ENCODE results near the gene ADO. TPM values are rescaled to one million over a fixed set of nuclear protein-coding genes. Genes with fewer than 3 reads are reported as not detected.

ADO gene
- total and polyA plus RNA-seq, 2 experiments from 2014 or later, result 12.6 to 48.3 TPM

DNA sequence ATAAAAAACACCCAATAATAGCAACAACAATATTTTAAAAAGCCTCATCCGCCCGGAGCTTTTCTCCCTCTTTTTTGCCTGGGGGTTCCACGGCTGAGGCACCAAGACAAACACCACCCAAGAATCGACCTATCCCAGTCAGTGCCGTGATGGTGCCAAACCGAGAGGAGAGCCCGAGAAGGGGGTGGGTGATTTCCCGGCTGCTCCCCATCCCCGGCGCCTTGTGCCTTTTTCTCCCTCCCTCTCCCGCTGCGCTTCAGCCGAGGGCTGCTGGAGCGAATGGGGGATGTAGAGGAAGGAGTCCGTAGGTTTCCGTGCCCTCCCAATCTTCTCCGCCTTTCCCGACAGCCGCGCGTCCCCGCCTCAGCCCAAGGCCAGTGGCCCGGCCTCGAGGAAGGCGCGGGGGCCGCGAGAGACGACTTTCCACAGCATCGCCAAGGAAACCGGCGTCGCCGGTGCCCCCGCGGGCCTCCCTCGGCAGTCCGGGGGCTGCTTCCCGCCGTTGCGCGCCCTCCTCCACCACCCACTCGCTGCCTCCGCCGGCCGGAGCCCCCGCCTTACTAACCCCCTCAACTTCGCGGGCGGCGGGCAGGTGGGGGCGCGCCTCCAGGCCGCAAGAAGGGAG lies 10.3 kb downstream of the ADO start (continued):
- TF ChIP-seq, protein P1, sequence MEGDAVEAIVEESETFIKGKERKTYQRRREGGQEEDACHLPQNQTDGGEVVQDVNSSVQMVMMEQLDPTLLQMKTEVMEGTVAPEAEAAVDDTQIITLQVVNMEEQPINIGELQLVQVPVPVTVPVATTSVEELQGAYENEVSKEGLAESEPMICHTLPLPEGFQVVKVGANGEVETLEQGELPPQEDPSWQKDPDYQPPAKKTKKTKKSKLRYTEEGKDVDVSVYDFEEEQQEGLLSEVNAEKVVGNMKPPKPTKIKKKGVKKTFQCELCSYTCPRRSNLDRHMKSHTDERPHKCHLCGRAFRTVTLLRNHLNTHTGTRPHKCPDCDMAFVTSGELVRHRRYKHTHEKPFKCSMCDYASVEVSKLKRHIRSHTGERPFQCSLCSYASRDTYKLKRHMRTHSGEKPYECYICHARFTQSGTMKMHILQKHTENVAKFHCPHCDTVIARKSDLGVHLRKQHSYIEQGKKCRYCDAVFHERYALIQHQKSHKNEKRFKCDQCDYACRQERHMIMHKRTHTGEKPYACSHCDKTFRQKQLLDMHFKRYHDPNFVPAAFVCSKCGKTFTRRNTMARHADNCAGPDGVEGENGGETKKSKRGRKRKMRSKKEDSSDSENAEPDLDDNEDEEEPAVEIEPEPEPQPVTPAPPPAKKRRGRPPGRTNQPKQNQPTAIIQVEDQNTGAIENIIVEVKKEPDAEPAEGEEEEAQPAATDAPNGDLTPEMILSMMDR (conservative IDR thresholded peaks at IDR 0.05; ENCODE audit: low read depth in 2 of 2), result no peak
- no peak for TF ChIP-seq ZNF331 (CRISPR knock-in tag; IDR thresholded peaks at IDR 0.05; ENCODE audit: low read depth)
- no peak for TF ChIP-seq EZH2 (IDR thresholded peaks at IDR 0.05; ENCODE audit: low read depth, unreplicated experiment)
- no peak for TF ChIP-seq POLR2AphosphoS5 (IDR thresholded peaks at IDR 0.05; ENCODE audit: low read depth)
- no peak for TF ChIP-seq CREB1 (CRISPR knock-in tag; IDR thresholded peaks at IDR 0.05; ENCODE audit: low read depth)

DNA sequence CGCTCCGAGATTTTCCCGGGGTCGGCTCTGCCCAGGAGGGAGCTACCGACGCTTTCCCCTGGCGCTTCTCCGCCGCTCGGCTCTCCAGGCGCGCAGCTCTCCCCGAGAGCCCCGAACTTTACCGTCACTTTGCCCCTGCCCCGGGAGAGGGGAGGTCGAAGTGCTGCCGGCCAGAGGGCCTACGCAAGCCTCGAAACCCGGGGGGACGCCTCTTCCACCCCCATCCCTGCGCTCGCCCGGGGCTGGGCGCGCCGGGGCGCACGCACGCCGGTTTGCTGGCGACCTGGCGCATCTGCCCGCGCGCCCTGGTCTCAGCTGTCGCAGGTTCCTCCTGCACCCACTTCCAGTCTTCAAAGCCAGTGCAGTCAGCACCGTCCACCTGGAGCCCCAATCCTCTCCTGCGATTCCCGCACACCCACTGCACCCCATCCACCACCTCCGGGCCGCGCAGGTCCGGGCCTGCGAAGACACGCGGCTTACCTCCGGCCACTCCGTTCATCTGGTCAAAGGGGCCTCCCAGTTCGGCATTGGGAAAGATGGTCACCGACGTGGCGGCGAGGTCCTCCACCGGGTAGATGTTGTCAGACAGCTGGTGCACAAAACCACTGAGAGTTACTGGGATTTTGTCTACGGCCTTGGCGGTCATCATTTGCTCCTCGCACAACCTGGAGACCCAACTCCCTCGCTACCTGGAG lies 11.0 kb downstream of the ADO start:
- Histone ChIP-seq H3K27ac (ENCODE audit: low read depth) (no peak overlapping the region), H3K79me2 (replicated peaks; ENCODE audit: insufficient read depth) (no peaks in the 10 kb centered on the region), H3K27me3 (ENCODE audit: insufficient read depth) (peaks cover 70% of the 10 kb centered on the region), H3F3A (replicated peaks; ENCODE audit: low read depth) (peaks cover 10% of the 10 kb centered on the region), H2AFZ (peak overlapping the region; percentile 94), H3K36me3 (ENCODE audit: insufficient read depth) (no peaks in the 10 kb centered on the region), H3K4me1 (ENCODE audit: insufficient read depth) (peaks cover 7% of the 10 kb centered on the region; the same call in 1 of the 2 replicates), H3K4me3 (peak overlapping the region; percentile 66), H3K4me2 (peak overlapping the region; percentile 88), H4K20me1 (replicated peaks; ENCODE audit: insufficient read depth) (no peaks in the 10 kb centered on the region), H3K9me2 (ENCODE audit: insufficient read depth) (no peaks in the 10 kb centered on the region)
- Mint-ChIP-seq H3K4me1 (peaks cover 22% of the 10 kb centered on the region), H3K36me3 (ENCODE audit: low read depth) (no peaks in the 10 kb centered on the region; the same call in 2 of the 3 replicates), H3K27me3 (ENCODE audit: insufficient read depth, low read depth, poor library complexity) (peaks cover 69% of the 10 kb centered on the region), H3K27ac (peak overlapping the region; percentile 66; the same call in 1 of the 2 replicates), H3K4me3 (peak overlapping the region; percentile 82), H3K9me3 (peaks cover 3% of the 10 kb centered on the region)
- DNase-seq (ENCODE audit: low spot score), result peak; percentile 50
- TF ChIP-seq NANOG (IDR thresholded peaks at IDR 0.05; ENCODE audit: borderline replicate concordance), result no peak
- TF ChIP-seq EZH2 (IDR thresholded peaks at IDR 0.05; ENCODE audit: low read depth, unreplicated experiment), result peak; percentile 30
- TF ChIP-seq ZNF331 (CRISPR knock-in tag; IDR thresholded peaks at IDR 0.05; ENCODE audit: low read depth), result no peak
- ATAC-seq, result peak; percentile 4

DNA sequence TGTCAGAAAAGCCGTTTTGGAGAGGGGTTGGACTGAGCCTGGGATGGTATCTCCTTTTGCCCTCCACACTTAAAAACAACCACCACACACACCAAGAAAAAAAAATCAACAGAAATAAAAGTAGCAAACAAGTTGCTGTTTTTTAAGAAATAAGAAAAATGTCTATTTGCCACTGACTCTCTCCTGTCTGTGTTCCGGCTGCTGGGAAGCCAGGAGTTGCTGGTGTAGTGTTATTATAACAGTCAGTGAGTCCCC lies 11.5 kb downstream of the ADO start:
- Mint-ChIP-seq H3K4me1 (peaks cover 22% of the 10 kb centered on the region), H3K9me3 (peaks cover 3% of the 10 kb centered on the region), H3K27ac (peak overlapping the region; percentile 66), H3K36me3 (ENCODE audit: low read depth) (no peaks in the 10 kb centered on the region; the same call in 2 of the 3 replicates), H3K27me3 (ENCODE audit: insufficient read depth, low read depth, poor library complexity) (peaks cover 70% of the 10 kb centered on the region), H3K4me3 (peak overlapping the region; percentile 82)
- Histone ChIP-seq H3K4me2 (peak overlapping the region; percentile 88), H3K79me2 (replicated peaks; ENCODE audit: insufficient read depth) (no peaks in the 10 kb centered on the region), H3K36me3 (ENCODE audit: insufficient read depth) (no peaks in the 10 kb centered on the region), H3K27ac (ENCODE audit: low read depth) (no peak overlapping the region), H3K4me1 (ENCODE audit: insufficient read depth) (peaks cover 7% of the 10 kb centered on the region; the same call in 1 of the 2 replicates), H4K20me1 (replicated peaks; ENCODE audit: insufficient read depth) (no peaks in the 10 kb centered on the region), H3K9me2 (ENCODE audit: insufficient read depth) (no peaks in the 10 kb centered on the region), H3K4me3 (peak overlapping the region; percentile 66), H3K27me3 (ENCODE audit: insufficient read depth) (peaks cover 75% of the 10 kb centered on the region), H2AFZ (peak overlapping the region; percentile 94), H3F3A (replicated peaks; ENCODE audit: low read depth) (peaks cover 10% of the 10 kb centered on the region)
- TF ChIP-seq, protein P1 (conservative IDR thresholded peaks at IDR 0.05; ENCODE audit: low read depth in 2 of 2), result no peak
- TF ChIP-seq POLR2AphosphoS5 (IDR thresholded peaks at IDR 0.05; ENCODE audit: low read depth) (no peak), EZH2phosphoT487 (IDR thresholded peaks at IDR 0.05; ENCODE audit: unreplicated experiment) (no peak), CREB1 (CRISPR knock-in tag; IDR thresholded peaks at IDR 0.05; ENCODE audit: low read depth) (no peak), STAT1 (IDR thresholded peaks at IDR 0.05; ENCODE audit: unreplicated experiment) (no peak), ZNF331 (CRISPR knock-in tag; IDR thresholded peaks at IDR 0.05; ENCODE audit: low read depth) (no peak), EZH2 (IDR thresholded peaks at IDR 0.05; ENCODE audit: low read depth, unreplicated experiment) (no peak), NANOG (IDR thresholded peaks at IDR 0.05; ENCODE audit: borderline replicate concordance) (no peak)
- DNase-seq (ENCODE audit: low spot score) (no peak), ATAC-seq (no peak)

Measured in GM23338 (cell line).